ENCODE measurements around the gene PUS7.
"Not testable (repeated sequence)": the region's sequence is repeated elsewhere in the genome, so short reads cannot be mapped to it uniquely, and the experiment has no call there.

The PUS7 gene

GRCh38 chr7:105496521-105496920, 25.6 kb downstream of the PUS7 start:
- DNase-seq, result no peak

GRCh38 chr7:105493923-105494315, 28.2 kb downstream of the PUS7 start:
- no peak for DNase-seq

DNA sequence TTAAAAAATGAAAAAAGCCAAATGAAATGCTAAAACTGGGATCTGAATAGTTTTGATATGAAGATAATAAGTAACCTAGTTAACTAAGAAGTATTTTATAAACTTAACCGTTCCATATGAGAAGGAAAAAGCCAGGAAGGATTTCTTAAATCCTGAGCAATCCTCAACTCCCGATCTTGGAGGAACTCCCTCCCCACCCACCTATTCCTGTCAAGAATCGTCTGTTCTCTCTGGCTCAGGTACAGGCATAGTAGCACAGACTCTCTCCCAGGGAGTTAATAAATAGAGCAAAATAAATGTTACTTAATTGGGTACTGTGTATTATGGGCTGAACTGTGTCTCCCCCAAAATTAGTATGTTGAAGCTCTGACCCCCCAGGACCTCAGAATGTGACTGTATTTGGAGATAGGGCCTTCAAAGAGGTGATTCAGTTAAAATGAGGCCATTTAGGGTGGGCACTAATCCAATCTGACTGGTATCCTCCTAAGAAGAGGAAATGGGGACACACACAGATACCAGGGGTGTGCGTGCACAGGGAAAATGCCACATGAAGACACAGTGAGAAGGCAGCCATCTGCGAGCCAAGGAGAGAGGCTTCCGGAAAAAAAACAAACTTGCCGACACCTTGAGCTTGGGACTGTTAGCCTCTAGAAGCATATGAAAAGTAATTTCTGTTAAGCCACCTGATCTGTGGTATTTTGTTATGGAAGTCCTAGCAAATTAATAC, 28.7 kb downstream of the PUS7 start:
- DNase-seq, result no peak

DNA sequence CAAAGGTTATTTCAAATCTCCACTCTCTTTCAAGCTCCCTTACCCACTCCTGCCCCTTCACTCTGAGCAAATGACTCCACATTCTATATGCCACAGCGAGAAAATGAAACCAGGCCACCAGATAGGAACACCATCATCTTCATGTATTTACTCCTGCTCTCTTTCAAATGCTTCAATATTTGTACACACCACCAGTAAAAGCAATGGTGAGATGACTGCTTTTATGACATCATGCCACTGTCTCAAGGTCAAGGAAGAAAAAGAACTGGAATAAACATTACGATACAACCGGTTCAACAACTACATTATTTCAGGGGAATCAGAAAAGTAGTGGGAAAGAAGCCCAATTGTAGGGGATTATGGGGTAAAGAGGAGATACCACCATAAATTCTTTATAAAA, 32.7 kb downstream of the PUS7 start:
- no peak for DNase-seq

GRCh38 chr7:105487579-105488571, 34.2 kb downstream of the PUS7 start:
- no peak for DNase-seq

DNA sequence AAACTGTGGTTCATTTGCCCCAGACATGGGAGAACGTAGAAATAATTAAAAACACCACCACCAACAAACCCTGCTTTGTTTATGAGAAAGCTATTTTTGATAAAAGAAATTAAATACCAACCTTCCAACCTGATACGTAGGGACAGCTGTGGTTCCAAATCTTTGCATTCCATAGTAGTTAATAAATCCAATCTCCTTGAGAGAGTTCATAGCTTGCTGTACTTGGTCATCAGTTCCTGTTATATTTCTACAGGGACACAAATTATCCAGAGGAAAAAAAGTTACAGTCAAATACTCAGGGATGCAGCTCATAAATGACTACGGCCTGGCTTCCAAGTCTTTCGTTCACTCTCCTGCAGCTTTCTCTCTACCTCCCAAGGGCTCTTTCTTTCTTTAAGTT, 41.1 kb downstream of the PUS7 start:
- DNase-seq, result no peak

DNA sequence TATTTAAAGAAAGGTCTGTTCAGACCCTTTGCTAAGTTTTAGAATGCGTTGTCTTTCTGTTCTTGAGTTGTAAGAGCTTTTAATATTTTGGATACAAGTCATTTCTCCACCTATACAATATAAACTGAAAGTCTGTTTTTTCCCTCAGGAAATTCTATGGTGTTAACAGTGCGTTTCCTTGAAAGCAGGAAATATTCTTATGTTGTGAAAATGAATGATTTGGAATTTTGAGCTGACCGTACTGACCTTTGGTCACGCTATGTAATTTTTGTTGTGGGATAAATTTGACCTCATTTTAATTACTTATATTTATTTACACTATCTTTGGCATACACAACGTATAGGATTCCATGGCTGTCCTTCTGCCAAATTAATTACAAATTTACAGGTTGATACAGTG, 43.5 kb downstream of the PUS7 start:
- DNase-seq, result no peak

DNA sequence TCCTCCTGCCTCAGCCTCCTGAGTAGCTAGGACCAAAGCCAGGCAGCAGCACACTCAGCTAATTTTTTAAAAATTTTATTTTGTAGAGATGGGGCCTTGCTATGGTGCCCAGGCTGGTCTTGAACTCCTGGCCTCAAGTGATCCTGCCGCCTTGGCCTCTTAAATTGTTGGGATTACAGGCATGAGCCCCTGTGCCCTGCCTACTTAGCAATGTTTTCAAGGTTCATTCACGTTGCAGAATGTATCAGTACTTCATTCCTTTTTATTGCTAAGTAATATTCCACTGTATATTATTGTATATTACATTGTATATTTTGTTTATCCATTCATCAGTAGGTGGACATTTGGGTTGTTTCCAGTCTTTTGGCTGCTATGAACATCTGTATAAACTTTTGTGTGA, 44.2 kb downstream of the PUS7 start:
- DNase-seq, result no peak

DNA sequence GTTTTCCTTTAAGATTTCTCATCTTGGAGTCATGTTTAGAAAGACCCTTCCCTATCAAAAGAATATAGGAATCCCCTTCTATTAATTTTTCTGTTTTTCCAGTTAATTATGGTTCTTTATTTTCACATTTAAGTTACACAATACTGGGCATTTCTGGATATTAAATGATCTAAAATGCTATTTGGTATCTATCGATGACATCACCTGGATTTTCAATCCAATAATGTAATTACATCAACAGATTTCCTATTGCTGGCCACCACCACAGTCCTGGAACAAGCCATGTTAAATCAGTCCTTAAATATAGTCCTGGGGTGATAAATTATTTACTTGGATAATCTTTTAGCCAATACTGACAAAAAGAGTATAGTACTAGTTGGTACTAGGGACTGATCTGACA, 48.0 kb downstream of the PUS7 start:
- DNase-seq, result no peak

DNA sequence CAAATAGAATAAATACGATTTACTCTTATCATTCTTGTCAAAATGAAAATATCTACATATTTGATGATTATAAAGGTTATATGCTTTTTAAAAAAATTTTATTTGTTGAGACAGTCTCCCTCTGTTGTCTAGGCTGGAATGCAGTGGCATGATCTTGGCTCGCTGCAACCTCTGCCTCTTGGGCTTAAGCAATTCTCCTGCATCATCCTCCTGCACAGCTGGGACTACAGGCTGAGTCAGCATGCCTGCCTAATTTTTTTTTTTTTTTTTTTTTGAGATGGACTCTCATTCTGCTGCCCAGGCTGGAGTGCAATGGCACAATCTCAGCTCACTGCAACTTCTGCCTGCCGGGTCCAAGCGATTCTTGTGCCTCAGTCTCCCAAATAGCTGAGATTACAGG, 48.9 kb downstream of the PUS7 start:
- no peak for DNase-seq

- no peak for DNase-seq
Observed at GRCh38 chr7:105470846-105471245, 51.2 kb downstream of the PUS7 start.

GRCh38 chr7:105470090-105470489, 52.0 kb downstream of the PUS7 start:
- no peak for DNase-seq

DNA sequence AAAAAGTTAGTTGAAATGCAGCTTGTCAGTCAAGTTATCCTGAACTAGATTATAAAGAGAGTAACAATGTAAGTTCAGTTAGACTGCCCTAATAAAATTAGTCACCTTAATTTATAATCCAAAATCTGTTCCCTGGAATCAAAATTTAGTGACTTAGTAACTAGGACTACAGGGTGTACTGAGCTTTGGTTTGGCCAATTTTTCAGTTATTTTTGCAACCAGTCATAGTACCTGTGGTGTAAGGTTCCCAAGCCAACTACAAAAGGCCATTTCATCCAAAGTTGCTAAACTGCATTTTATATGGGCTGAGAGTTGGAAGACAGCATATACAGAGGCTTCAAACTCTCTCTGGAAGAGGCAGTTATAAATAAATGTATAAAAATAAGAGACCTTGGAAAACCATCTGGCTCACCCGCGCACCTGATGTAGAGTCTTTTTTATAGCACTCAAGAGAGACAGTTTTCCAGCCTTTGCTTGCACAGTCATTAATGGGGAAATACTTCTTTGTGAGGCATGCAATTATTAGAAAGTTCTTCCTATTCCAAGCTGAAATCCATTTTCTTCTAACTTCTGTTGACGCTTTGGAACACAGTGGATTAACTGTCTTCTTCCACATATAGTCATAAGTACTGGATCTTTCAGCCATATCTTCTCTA, 59.2 kb downstream of the PUS7 start:
- no peak for DNase-seq

GRCh38 chr7:105461518-105461917, 60.6 kb downstream of the PUS7 start:
- no peak for DNase-seq

- DNase-seq, result no peak
Observed at GRCh38 chr7:105457619-105458225, 64.3 kb downstream of the PUS7 start.

- DNase-seq, result no peak
Observed at GRCh38 chr7:105454921-105455320, 67.2 kb downstream of the PUS7 start.

GRCh38 chr7:105454095-105454747, 67.8 kb downstream of the PUS7 start:
- DNase-seq, result no peak

GRCh38 chr7:105452085-105452484, 70.0 kb downstream of the PUS7 start:
- DNase-seq, result no peak

GRCh38 chr7:105450870-105451269, 71.2 kb downstream of the PUS7 start:
- DNase-seq, result not testable (repeated sequence)

GRCh38 chr7:105450177-105450861, 71.8 kb downstream of the PUS7 start:
- no peak for DNase-seq

- no peak for DNase-seq
Observed at GRCh38 chr7:105448181-105448580, 73.9 kb downstream of the PUS7 start.
